ENCODE data around the gene SH3PXD2A.

SH3PXD2A gene

DNA sequence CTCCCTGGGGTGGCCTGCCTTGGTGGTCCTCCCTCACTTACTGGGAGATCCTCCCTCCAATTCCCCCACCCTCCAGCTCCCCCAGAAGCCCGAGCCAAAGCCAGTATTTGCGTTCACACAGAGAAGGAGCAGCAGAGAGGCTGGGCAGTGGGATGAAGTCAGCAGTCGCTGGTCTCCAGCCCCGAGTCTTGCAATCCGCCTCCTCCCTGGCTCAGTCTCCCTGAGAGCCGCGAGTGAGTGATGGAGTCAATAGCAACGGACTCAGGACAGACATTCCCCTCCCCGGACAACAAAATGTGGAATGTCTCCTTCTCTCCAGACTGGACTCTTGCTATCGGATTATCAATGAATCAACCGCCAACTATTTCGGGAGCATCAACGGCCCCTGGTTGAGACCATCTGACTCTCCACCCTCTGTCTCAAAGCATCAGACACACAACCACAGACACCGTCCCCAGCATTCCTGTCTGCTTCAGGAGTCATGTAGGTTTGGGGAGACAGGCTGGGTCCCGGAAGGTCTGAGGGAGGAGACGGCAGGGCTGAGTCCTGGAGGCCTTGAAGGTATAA, 178.4 kb downstream of the SH3PXD2A start:
- ChIA-PET CTCF (interaction anchor here (0.6 kb wide), 1 partner anchor 46 kb away, joined by 3 read pairs; no protein-coding TSS in a partner anchor), POLR2A (no interaction called here)
- Histone ChIP-seq H3K9me3 (ENCODE audit: control insufficient read depth, insufficient read depth, low read depth, low read length) (no peaks in the 10 kb centered on the region), H3K4me3 (ENCODE audit: low read depth, low read length) (no peak overlapping the region), H3K27ac (ENCODE audit: extremely low read depth, low read depth, low read length) (no peak overlapping the region), H3K36me3 (ENCODE audit: control insufficient read depth in 2 of 2, insufficient read depth in 1 of 2, low read length in 2 of 2) (no peaks in the 10 kb centered on the region), H3K4me1 (ENCODE audit: control insufficient read depth, insufficient read depth, low read length) (no peaks in the 10 kb centered on the region)
- TF ChIP-seq, protein P1, sequence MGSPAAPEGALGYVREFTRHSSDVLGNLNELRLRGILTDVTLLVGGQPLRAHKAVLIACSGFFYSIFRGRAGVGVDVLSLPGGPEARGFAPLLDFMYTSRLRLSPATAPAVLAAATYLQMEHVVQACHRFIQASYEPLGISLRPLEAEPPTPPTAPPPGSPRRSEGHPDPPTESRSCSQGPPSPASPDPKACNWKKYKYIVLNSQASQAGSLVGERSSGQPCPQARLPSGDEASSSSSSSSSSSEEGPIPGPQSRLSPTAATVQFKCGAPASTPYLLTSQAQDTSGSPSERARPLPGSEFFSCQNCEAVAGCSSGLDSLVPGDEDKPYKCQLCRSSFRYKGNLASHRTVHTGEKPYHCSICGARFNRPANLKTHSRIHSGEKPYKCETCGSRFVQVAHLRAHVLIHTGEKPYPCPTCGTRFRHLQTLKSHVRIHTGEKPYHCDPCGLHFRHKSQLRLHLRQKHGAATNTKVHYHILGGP (tag by site-specific recombination; IDR thresholded peaks at IDR 0.05), result no peak
- TF ChIP-seq, protein P2, sequence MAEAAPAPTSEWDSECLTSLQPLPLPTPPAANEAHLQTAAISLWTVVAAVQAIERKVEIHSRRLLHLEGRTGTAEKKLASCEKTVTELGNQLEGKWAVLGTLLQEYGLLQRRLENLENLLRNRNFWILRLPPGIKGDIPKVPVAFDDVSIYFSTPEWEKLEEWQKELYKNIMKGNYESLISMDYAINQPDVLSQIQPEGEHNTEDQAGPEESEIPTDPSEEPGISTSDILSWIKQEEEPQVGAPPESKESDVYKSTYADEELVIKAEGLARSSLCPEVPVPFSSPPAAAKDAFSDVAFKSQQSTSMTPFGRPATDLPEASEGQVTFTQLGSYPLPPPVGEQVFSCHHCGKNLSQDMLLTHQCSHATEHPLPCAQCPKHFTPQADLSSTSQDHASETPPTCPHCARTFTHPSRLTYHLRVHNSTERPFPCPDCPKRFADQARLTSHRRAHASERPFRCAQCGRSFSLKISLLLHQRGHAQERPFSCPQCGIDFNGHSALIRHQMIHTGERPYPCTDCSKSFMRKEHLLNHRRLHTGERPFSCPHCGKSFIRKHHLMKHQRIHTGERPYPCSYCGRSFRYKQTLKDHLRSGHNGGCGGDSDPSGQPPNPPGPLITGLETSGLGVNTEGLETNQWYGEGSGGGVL (tag by site-specific recombination; IDR thresholded peaks at IDR 0.05), result peak; percentile 9; the same call in 1 of the 2 replicates

DNA sequence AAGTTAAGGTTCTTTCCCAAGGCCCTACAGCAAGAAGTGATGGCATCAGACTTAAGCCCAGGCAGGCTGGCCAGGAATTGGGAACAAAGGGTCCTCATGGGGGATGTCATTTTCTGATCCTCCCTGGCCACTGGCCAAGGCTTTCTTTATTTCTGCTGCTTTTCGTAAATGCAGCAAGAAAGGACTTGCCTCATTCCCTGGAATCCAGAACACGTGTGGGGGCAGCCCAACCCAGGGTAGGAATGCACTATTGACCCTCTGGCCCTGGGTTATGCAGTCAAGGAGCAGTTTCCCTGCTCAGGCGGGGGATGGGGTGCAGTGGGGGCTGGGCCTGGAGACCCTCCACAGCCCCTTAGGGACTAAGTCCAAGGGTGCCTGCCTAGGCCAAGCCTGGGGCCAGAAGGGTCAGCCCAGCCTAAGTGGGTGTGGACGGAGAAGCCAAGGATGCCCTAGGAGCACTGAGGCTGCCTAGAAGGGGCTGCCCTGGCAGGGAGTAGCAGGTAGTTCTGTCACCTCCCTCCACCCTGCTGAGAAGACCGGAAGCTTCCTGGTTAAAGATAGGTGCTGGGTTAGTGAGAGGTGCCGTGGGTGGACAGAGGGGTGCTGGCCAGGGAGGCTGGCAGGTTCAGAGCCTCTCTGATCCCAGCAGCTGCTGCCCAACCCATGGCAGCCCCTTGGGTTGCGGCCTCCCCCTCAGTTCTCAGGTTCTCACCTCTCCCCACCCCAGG, 179.2 kb downstream of the SH3PXD2A start:
- no peaks in the 10 kb centered on the region for H3K9me3 ChIP-seq (ENCODE audit: control insufficient read depth, insufficient read depth, low read depth, low read length)
- POLR2A ChIA-PET, result no interaction called here
- no peak overlapping the region for H3K27ac ChIP-seq (ENCODE audit: extremely low read depth, low read depth, low read length)
- no peaks in the 10 kb centered on the region for H3K36me3 ChIP-seq (ENCODE audit: control insufficient read depth in 2 of 2, insufficient read depth in 1 of 2, low read length in 2 of 2)
- TF ChIP-seq ZNF549 (tag by site-specific recombination; IDR thresholded peaks at IDR 0.05) (peak; percentile 59; the same call in 1 of the 2 replicates), GFI1B (tag by site-specific recombination; IDR thresholded peaks at IDR 0.05) (no peak)
- CTCF ChIA-PET, result interaction anchor here (0.6 to 2.5 kb wide), 2 partner anchors 10 to 47 kb away, joined by 3 to 20 read pairs; no protein-coding TSS in a partner anchor
- no peak overlapping the region for H3K4me3 ChIP-seq (ENCODE audit: low read depth, low read length)
- H3K4me1 ChIP-seq (ENCODE audit: control insufficient read depth, insufficient read depth, low read length), result no peaks in the 10 kb centered on the region

DNA sequence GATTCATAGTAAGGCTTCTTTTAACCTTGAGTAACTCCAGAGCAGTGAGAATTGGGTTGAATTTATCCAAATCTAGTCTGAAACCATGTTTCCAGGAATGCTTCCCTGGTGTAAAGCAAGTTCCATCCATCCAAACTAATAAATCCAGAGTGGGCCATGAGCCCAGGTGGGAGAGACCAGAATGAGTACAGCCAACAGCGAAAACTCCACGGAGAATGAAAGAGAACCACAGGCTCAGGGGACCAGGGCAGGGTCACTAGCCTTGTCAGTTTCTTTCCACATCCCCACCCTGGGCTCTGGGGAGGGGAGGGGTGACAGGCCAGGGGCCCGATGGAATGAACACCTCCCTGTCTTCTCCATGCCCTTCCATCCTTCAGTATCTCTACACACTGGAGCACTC, 181.8 kb downstream of the SH3PXD2A start:
- Histone ChIP-seq H3K4me1 (ENCODE audit: control insufficient read depth, insufficient read depth, low read length) (no peaks in the 10 kb centered on the region), H3K27ac (ENCODE audit: extremely low read depth, low read depth, low read length) (no peak overlapping the region), H3K4me3 (ENCODE audit: low read depth, low read length) (no peak overlapping the region), H3K9me3 (ENCODE audit: control insufficient read depth, insufficient read depth, low read depth, low read length) (no peaks in the 10 kb centered on the region), H3K36me3 (ENCODE audit: control insufficient read depth in 2 of 2, insufficient read depth in 1 of 2, low read length in 2 of 2) (no peaks in the 10 kb centered on the region)
- ChIA-PET POLR2A (no interaction called here), CTCF (interaction anchor here (2.5 kb wide), 1 partner anchor 12 kb away, joined by 20 read pairs; no protein-coding TSS in a partner anchor)
- TF ChIP-seq ZNF792 (tag by site-specific recombination; IDR thresholded peaks at IDR 0.05) (no peak), GLI4 (tag by site-specific recombination; IDR thresholded peaks at IDR 0.05) (no peak), ZNF768 (tag by site-specific recombination; IDR thresholded peaks at IDR 0.05) (no peak)

DNA sequence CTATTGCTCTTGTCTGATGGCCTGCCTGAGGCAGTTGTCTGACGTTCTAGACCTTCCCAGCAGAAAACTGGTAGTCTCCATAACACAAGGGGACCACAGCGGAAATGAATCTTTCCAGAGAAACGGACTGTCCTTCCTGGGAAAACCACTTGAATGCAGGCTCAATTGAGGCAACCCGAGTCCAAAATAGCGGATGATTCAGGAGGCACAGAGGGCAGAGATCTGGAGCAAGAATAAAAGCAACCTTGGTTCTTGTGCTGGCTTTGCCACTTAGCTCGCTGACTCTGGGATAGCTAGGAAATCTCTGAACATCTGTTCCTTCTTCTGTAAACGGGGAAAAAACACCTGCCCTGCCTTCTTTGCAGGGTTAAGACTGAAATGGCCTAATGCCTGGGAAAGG, 183.0 kb downstream of the SH3PXD2A start:
- CTCF ChIA-PET, result no interaction called here
- no peaks in the 10 kb centered on the region for H3K4me1 ChIP-seq (ENCODE audit: control insufficient read depth, insufficient read depth, low read length)
- TF ChIP-seq ZNF664 (tag by site-specific recombination; IDR thresholded peaks at IDR 0.05) (no peak), WT1 (tag by site-specific recombination; IDR thresholded peaks at IDR 0.05) (no peak), ZNF530 (tag by site-specific recombination; IDR thresholded peaks at IDR 0.05; ENCODE audit: low read depth) (no peak), SP7 (tag by site-specific recombination; IDR thresholded peaks at IDR 0.05) (no peak), KLF8 (tag by site-specific recombination; IDR thresholded peaks at IDR 0.05) (no peak), GLI4 (tag by site-specific recombination; IDR thresholded peaks at IDR 0.05) (no peak), ZNF311 (tag by site-specific recombination; IDR thresholded peaks at IDR 0.05; ENCODE audit: borderline replicate concordance) (no peak), EGR2 (tag by site-specific recombination; IDR thresholded peaks at IDR 0.05; ENCODE audit: low read depth) (no peak), KLF9 (tag by site-specific recombination; IDR thresholded peaks at IDR 0.05; ENCODE audit: low read depth) (no peak), GLIS1 (tag by site-specific recombination; IDR thresholded peaks at IDR 0.05) (no peak)
- TF ChIP-seq, protein P3, sequence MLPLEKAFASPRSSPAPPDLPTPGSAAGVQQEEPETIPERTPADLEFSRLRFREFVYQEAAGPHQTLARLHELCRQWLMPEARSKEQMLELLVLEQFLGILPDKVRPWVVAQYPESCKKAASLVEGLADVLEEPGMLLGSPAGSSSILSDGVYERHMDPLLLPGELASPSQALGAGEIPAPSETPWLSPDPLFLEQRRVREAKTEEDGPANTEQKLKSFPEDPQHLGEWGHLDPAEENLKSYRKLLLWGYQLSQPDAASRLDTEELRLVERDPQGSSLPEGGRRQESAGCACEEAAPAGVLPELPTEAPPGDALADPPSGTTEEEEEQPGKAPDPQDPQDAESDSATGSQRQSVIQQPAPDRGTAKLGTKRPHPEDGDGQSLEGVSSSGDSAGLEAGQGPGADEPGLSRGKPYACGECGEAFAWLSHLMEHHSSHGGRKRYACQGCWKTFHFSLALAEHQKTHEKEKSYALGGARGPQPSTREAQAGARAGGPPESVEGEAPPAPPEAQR (tag by site-specific recombination; IDR thresholded peaks at IDR 0.05), result no peak
- TF ChIP-seq, protein P4, sequence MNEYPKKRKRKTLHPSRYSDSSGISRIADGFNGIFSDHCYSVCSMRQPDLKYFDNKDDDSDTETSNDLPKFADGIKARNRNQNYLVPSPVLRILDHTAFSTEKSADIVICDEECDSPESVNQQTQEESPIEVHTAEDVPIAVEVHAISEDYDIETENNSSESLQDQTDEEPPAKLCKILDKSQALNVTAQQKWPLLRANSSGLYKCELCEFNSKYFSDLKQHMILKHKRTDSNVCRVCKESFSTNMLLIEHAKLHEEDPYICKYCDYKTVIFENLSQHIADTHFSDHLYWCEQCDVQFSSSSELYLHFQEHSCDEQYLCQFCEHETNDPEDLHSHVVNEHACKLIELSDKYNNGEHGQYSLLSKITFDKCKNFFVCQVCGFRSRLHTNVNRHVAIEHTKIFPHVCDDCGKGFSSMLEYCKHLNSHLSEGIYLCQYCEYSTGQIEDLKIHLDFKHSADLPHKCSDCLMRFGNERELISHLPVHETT (tag by site-specific recombination; IDR thresholded peaks at IDR 0.05), result no peak
- TF ChIP-seq, protein P5, sequence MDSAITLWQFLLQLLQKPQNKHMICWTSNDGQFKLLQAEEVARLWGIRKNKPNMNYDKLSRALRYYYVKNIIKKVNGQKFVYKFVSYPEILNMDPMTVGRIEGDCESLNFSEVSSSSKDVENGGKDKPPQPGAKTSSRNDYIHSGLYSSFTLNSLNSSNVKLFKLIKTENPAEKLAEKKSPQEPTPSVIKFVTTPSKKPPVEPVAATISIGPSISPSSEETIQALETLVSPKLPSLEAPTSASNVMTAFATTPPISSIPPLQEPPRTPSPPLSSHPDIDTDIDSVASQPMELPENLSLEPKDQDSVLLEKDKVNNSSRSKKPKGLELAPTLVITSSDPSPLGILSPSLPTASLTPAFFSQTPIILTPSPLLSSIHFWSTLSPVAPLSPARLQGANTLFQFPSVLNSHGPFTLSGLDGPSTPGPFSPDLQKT (IDR thresholded peaks at IDR 0.05; ENCODE audit: borderline replicate concordance, low read depth, low read length), result no peak

More for the DNA sequence above, 183.0 kb downstream of the SH3PXD2A start:
- POLR2A ChIA-PET, result no interaction called here
- no peak overlapping the region for H3K4me3 ChIP-seq (ENCODE audit: low read depth, low read length)
- H3K27ac ChIP-seq (ENCODE audit: extremely low read depth, low read depth, low read length), result no peak overlapping the region
- no peaks in the 10 kb centered on the region for H3K9me3 ChIP-seq (ENCODE audit: control insufficient read depth, insufficient read depth, low read depth, low read length)
- no peaks in the 10 kb centered on the region for H3K36me3 ChIP-seq (ENCODE audit: control insufficient read depth in 2 of 2, insufficient read depth in 1 of 2, low read length in 2 of 2)
